Measurements from ENCODE around the gene EIF1. TPM values are rescaled to one million over a fixed set of nuclear protein-coding genes. Genes with fewer than 3 reads are reported as not detected.

Gene EIF1
- total RNA-seq = 114 TPM

GRCh38 chr17:41688641-41689496 is at the start of gene EIF1:
EIF1 (plus strand) TSS chr17:41688885; CDS start chr17:41689039, 154 bp downstream.

GRCh38 chr17:41711669-41712400 is 23.1 kb downstream of the EIF1 start, which contains the start of gene GAST:
GAST (plus strand) TSS chr17:41712331; CDS start chr17:41715437, 3,106 bp downstream.

GRCh38 chr17:41734139-41734948 is 45.7 kb downstream of the EIF1 start, which contains the start of gene HAP1:
HAP1 (minus strand) TSS chr17:41734643; CDS start chr17:41734634, 9 bp downstream.

Small RNA genes within 50 kb of the gene (small RNA-seq; reads per million reads assigned to genes)
- not detected for gene RN7SL399P
- gene RNA5SP442 = 0.10 reads per million

Other genes starting within 250 kb of the EIF1 start
- gene KRT38, start 247.9 kb upstream of the EIF1 start, total RNA-seq = not detected
- not detected for gene KRT32, start 221.5 kb upstream of the EIF1 start, total RNA-seq
- not detected for gene KRT35, start 207.7 kb upstream of the EIF1 start, total RNA-seq
- not detected for gene KRT36, start 199.0 kb upstream of the EIF1 start, total RNA-seq
- gene KRT13, start 183.3 kb upstream of the EIF1 start, total RNA-seq = not detected
- not detected for gene KRT15, start 170.0 kb upstream of the EIF1 start, total RNA-seq
- gene KRT19, start 160.6 kb upstream of the EIF1 start, total RNA-seq = 22.1 TPM
- not detected for gene KRT9, start 116.8 kb upstream of the EIF1 start, total RNA-seq
- gene KRT14, start 102.0 kb upstream of the EIF1 start, total RNA-seq = not detected
- gene KRT16, start 76.1 kb upstream of the EIF1 start, total RNA-seq = not detected
- gene KRT17, start 64.3 kb upstream of the EIF1 start, total RNA-seq = not detected
- not detected for gene GAST, start 23.4 kb downstream of the EIF1 start, total RNA-seq
- gene HAP1, start 45.8 kb downstream of the EIF1 start, total RNA-seq = 9.9 TPM
- 29.8 TPM for gene JUP, start 97.8 kb downstream of the EIF1 start, total RNA-seq
- gene P3H4, start 123.1 kb downstream of the EIF1 start, total RNA-seq = 19.8 TPM
- gene FKBP10, start 124.1 kb downstream of the EIF1 start, total RNA-seq = 18.2 TPM
- gene NT5C3B, start 147.3 kb downstream of the EIF1 start, total RNA-seq = 145 TPM
- not detected for gene KLHL10, start 148.9 kb downstream of the EIF1 start, total RNA-seq
- gene KLHL11, start 176.5 kb downstream of the EIF1 start, total RNA-seq = 76.6 TPM
- 171 TPM for gene ACLY, start 230.1 kb downstream of the EIF1 start, total RNA-seq
- gene ODAD4, start 241.7 kb downstream of the EIF1 start, total RNA-seq = 6.5 TPM

All from diencephalon (tissue), 1 donor.